ENCODE measurements around the gene PIRT.

Gene PIRT

DNA sequence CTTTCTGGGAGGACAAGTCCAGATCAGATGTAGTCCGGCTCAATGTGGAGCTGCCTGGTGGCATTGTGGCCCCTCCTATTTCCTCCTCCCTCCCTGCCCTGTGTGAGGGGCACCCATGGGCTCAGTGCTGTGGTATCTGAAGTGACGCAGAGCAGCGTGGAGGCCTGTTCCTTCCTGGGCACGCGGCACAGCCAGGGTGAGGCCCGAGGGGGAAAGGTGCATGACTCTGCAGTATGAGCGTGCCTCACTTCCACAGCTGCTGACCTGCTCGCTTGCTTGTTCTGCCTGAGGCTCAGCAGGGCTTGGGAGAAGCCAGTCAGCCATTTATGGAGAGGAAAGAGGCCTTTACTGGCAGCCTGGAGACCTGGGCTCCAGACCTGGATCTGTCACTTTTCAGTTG is 45.7 kb downstream of the PIRT start (continued):
- no peak for TF ChIP-seq TSHZ2 (CRISPR knock-in tag; IDR thresholded peaks at IDR 0.05)
- TF ChIP-seq ARNTL (CRISPR knock-in tag; IDR thresholded peaks at IDR 0.05; ENCODE audit: borderline replicate concordance, low read depth): no peak

DNA sequence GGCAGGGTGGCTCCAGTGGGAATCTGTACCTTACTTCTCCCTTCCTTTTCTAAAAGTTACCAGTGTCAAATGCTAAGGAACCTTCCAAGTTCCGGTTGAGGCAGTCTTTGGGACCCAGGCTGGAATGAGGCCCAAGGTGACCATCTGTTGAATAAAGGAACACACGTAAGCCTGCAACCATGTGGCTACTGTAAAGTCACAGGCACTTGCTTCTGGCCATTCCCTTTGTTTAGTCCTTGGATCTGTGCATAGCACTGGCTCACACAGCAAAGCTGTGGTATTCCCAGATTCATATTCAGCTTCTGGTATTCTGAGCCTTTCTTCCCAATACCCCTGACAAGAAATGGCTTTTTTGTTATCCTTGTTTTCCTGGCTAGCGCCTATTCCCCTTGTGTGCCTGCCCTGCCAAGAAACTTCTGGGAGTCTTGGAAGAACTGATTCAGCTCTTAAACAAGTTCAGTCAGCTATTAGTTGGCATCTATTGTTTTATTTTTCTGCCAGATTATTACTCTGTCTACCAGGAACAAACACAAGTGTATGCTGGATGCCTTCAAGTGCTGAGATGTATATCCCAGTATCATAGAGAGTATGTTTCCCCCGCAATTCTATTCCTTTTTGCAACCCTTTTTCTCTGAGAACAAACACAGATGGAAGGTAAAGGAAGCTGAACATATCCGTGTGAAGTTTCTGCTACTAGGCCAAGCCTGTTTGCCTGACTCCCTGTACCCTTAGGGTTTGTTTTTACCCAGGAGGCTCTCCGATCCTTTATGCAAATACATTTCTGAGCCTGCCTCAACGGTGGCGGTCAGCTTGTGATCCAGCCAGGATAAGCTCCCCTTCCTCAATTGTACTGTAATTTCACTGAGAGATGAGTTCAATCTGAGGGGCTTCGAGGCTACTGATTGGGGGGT is 47.1 kb downstream of the PIRT start:
- TF ChIP-seq, protein P1, sequence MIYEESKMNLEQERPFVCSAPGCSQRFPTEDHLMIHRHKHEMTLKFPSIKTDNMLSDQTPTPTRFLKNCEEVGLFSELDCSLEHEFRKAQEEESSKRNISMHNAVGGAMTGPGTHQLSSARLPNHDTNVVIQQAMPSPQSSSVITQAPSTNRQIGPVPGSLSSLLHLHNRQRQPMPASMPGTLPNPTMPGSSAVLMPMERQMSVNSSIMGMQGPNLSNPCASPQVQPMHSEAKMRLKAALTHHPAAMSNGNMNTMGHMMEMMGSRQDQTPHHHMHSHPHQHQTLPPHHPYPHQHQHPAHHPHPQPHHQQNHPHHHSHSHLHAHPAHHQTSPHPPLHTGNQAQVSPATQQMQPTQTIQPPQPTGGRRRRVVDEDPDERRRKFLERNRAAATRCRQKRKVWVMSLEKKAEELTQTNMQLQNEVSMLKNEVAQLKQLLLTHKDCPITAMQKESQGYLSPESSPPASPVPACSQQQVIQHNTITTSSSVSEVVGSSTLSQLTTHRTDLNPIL (CRISPR knock-in tag; IDR thresholded peaks at IDR 0.05; ENCODE audit: low read depth): no peak
- TF ChIP-seq, protein P2, sequence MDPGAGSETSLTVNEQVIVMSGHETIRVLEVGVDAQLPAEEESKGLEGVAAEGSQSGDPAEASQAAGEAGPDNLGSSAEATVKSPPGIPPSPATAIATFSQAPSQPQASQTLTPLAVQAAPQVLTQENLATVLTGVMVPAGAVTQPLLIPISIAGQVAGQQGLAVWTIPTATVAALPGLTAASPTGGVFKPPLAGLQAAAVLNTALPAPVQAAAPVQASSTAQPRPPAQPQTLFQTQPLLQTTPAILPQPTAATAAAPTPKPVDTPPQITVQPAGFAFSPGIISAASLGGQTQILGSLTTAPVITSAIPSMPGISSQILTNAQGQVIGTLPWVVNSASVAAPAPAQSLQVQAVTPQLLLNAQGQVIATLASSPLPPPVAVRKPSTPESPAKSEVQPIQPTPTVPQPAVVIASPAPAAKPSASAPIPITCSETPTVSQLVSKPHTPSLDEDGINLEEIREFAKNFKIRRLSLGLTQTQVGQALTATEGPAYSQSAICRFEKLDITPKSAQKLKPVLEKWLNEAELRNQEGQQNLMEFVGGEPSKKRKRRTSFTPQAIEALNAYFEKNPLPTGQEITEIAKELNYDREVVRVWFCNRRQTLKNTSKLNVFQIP (CRISPR knock-in tag; IDR thresholded peaks at IDR 0.05; ENCODE audit: borderline replicate concordance, low read depth): no peak
- no peak for TF ChIP-seq ZFP30 (CRISPR knock-in tag; IDR thresholded peaks at IDR 0.05)
- ATAC-seq: no peak

- no peak for TF ChIP-seq OSR1 (CRISPR knock-in tag; IDR thresholded peaks at IDR 0.05)
- TF ChIP-seq RARB (CRISPR knock-in tag; IDR thresholded peaks at IDR 0.05): no peak
- TF ChIP-seq ZNF70 (CRISPR knock-in tag; IDR thresholded peaks at IDR 0.05): no peak
- TF ChIP-seq SNAI2 (CRISPR knock-in tag; IDR thresholded peaks at IDR 0.05): no peak
- no peak for TF ChIP-seq ZC3H10 (CRISPR knock-in tag; IDR thresholded peaks at IDR 0.05)
- no peak for TF ChIP-seq TOX (CRISPR knock-in tag; IDR thresholded peaks at IDR 0.05; ENCODE audit: borderline replicate concordance)
- TF ChIP-seq ISL1 (CRISPR knock-in tag; IDR thresholded peaks at IDR 0.05): no peak
- no peak for ATAC-seq
Observed at GRCh38 chr17:10789694-10790271, 48.1 kb downstream of the PIRT start.

DNA sequence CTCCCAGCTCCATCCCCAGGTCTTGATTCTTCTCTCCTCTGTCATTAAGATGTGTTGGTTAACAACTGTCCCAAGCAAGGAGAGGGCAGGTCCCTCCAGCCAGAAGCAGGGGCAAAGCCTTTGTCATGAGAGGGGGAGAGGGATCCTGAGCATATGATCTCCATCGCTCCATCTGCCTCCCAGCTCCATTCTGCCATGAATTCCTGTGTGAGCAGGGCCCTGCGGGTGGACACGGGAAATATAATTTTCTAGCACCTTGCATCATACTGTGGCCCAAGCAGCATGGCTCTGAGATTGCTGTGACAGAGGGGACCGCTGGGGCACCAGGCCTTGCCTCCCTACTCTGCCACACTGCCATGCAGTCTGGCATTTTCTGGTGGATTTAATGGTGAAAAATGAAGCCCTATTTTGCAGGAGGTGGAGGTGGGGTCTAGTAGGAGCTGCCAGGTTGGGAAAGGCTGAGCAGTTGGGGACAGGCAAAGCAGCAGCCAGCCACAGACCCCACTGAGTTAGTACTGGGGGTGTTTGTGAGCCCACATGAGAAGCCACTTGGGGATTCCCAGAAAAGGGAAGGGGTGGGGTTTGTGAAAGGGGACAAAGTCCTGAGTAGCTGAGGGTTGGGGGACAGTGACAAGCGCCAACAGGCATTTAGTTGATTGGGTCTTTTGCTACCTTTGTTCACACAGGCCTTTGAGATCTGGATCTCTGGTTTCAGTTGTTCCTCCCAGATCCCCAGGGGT is 50.4 kb downstream of the PIRT start:
- ATAC-seq: no peak
- no peak for TF ChIP-seq ZFP3 (CRISPR knock-in tag; IDR thresholded peaks at IDR 0.05)
- no peak for TF ChIP-seq SNAI2 (CRISPR knock-in tag; IDR thresholded peaks at IDR 0.05)
- TF ChIP-seq, protein P2 (CRISPR knock-in tag; IDR thresholded peaks at IDR 0.05; ENCODE audit: borderline replicate concordance, low read depth): no peak
- no peak for TF ChIP-seq TOX (CRISPR knock-in tag; IDR thresholded peaks at IDR 0.05; ENCODE audit: borderline replicate concordance)
- no peak for TF ChIP-seq CSRNP3 (CRISPR knock-in tag; IDR thresholded peaks at IDR 0.05)
- no peak for TF ChIP-seq GLIS3 (CRISPR knock-in tag; IDR thresholded peaks at IDR 0.05)
- no peak for TF ChIP-seq TSHZ2 (CRISPR knock-in tag; IDR thresholded peaks at IDR 0.05)
- TF ChIP-seq ZNF8 (CRISPR knock-in tag; IDR thresholded peaks at IDR 0.05): no peak
- no peak for TF ChIP-seq ISL1 (CRISPR knock-in tag; IDR thresholded peaks at IDR 0.05)
- no peak for TF ChIP-seq PATZ1 (CRISPR knock-in tag; IDR thresholded peaks at IDR 0.05; ENCODE audit: borderline replicate concordance)
- no peak for TF ChIP-seq TCF4 (CRISPR knock-in tag; IDR thresholded peaks at IDR 0.05; ENCODE audit: borderline replicate concordance)
- no peak for TF ChIP-seq PPARA (CRISPR knock-in tag; IDR thresholded peaks at IDR 0.05; ENCODE audit: borderline replicate concordance)
- TF ChIP-seq ZFP30 (CRISPR knock-in tag; IDR thresholded peaks at IDR 0.05): no peak
